HEK293T (cell line): ENCODE measurements around the gene CEP63.

ENCODE experiments used
- ARNT ChIP-seq: fragments of 450-650 bp; IDR thresholded peaks from 2 replicates; pipeline ENCODE4 v1.6.1; 2017; ENCODE audit warnings: mild to moderate bottlenecking
- BHLHE40 ChIP-seq: fragments of 450-650 bp; IDR thresholded peaks from 2 replicates; pipeline ENCODE4 v1.6.1; 2016; ENCODE audit warnings: mild to moderate bottlenecking, moderate library complexity, borderline replicate concordance
- CTBP1 ChIP-seq: fragments of 450-650 bp; IDR thresholded peaks from 2 replicates; pipeline ENCODE4 v1.6.1; 2016; ENCODE audit warnings: borderline replicate concordance
- ELF4 ChIP-seq: fragments of 450-650 bp; IDR thresholded peaks from 2 replicates; pipeline ENCODE4 v1.6.1; 2017; ENCODE audit warnings: antibody characterized with exemption
- FOXK2 ChIP-seq: fragments of 450-650 bp; IDR thresholded peaks from 2 replicates; pipeline ENCODE4 v1.6.1; 2016; ENCODE audit warnings: mild to moderate bottlenecking
- HDGF ChIP-seq: fragments of 450-650 bp; IDR thresholded peaks from 2 replicates; pipeline ENCODE4 v1.6.1; 2017; ENCODE audit warnings: antibody characterized with exemption, borderline replicate concordance
- L3MBTL2 ChIP-seq: fragments of 450-650 bp; conservative IDR thresholded peaks from 2 replicates; pipeline ENCODE4 v1.6.1; 2016; ENCODE audit warnings: mild to moderate bottlenecking
- LEF1 ChIP-seq: fragments of 450-650 bp; IDR thresholded peaks from 2 replicates; pipeline ENCODE4 v1.6.1; 2017; ENCODE audit warnings: mild to moderate bottlenecking, borderline replicate concordance
- NFRKB ChIP-seq: fragments of 450-650 bp; IDR thresholded peaks from 2 replicates; pipeline ENCODE4 v1.6.1; 2016; ENCODE audit warnings: mild to moderate bottlenecking, moderate library complexity
- PKNOX1 ChIP-seq: fragments of 450-650 bp; IDR thresholded peaks from 2 replicates; pipeline ENCODE4 v1.6.1; 2016
- SP1 ChIP-seq: fragments of 450-650 bp; IDR thresholded peaks from 2 replicates; pipeline ENCODE4 v1.6.1; 2017
- SUZ12 ChIP-seq: fragments of 450-650 bp; IDR thresholded peaks from 2 replicates; pipeline ENCODE4 v1.6.1; 2016; ENCODE audit warnings: mild to moderate bottlenecking
- TARDBP ChIP-seq: fragments of 450-650 bp; IDR thresholded peaks from 2 replicates; pipeline ENCODE4 v1.6.1; 2016
- ZNF384 ChIP-seq: fragments of 450-650 bp; IDR thresholded peaks from 2 replicates; pipeline ENCODE4 v1.6.1; 2016

GRCh38 chr3:134600206-134600605, 114.3 kb downstream of the CEP63 start:
- TF ChIP-seq TARDBP (no peak), ZNF384 (no peak), SP1 (no peak), PKNOX1 (no peak), SUZ12 (no peak), BHLHE40 (no peak), NFRKB (no peak), HDGF (no peak), L3MBTL2 (no peak), LEF1 (no peak), FOXK2 (no peak), ARNT (no peak), CTBP1 (no peak), ELF4 (no peak)
